PC-3 (cell line): ENCODE data around the gene HECTD2. TPM values are rescaled to one million over a fixed set of nuclear protein-coding genes. Genes with fewer than 3 reads are reported as not detected.

Experiments
- ATAC-seq: fragments of 200-7000 bp; cut with Tn5 transposase; 2 replicates; pipeline ENCODE4 v1.9.1; 2020; ENCODE audit warnings: mild to moderate bottlenecking, moderate library complexity
- BruUV-seq: library from RNA; stranded (reverse); fragments of 400-500 nt; replicated peaks from 2 replicates; lab custom pipeline; 2021; lab: Mats Ljungman, UMichigan
- CTCF ChIA-PET: fragments of 300-600 bp; sonication (Branson Sonifier 250); formaldehyde crosslinking; loops from one replicate; lab custom pipeline; 2022; ENCODE audit warnings: antibody characterized with exemption; lab: Charles Lee
- POLR2A ChIA-PET: fragments of 300-600 bp; sonication (Branson Sonifier 250); formaldehyde crosslinking; loops from one replicate; lab custom pipeline; 2022; ENCODE audit warnings: antibody characterized with exemption; ENCODE audit not compliant: unreplicated experiment; lab: Charles Lee
- DNase-seq: peaks from one replicate; pipeline ENCODE4 v3.0.0-alpha.2; 2015
- H2AFZ ChIP-seq: fragments of 300-600 bp; sonication (generic); 2 replicates; pipeline ENCODE4 v1.6.0; 2016; ENCODE audit warnings: antibody characterized with exemption, low read length
- H3F3A ChIP-seq: fragments of 300-600 bp; sonication (generic); one replicate; pipeline ENCODE4 v1.6.0; 2017; ENCODE audit warnings: antibody characterized with exemption, low read length, control low read depth, mild to moderate bottlenecking; ENCODE audit not compliant: unreplicated experiment
- H3K27ac ChIP-seq: fragments of 300-600 bp; sonication (generic); 2 replicates; pipeline ENCODE4 v1.5.1; 2016; ENCODE audit warnings: mild to moderate bottlenecking, low read length
- H3K27me3 ChIP-seq: fragments of 300-600 bp; sonication (generic); 2 replicates; pipeline ENCODE4 v1.6.1; 2016; ENCODE audit warnings: low read length, mixed read lengths
- H3K36me3 ChIP-seq: fragments of 300-600 bp; sonication (generic); 2 replicates; pipeline ENCODE4 v1.6.1; 2016; ENCODE audit warnings: low read depth, mixed run types, low read length, mixed read lengths
- H3K4me1 ChIP-seq: fragments of 300-600 bp; sonication (generic); 2 replicates; pipeline ENCODE4 v1.5.1; 2016; ENCODE audit warnings: low read length; ENCODE audit not compliant: insufficient read depth
- H3K4me2 ChIP-seq: fragments of 300-600 bp; sonication (generic); 2 replicates; pipeline ENCODE4 v1.6.0; 2016; ENCODE audit warnings: low read length
- H3K4me3 ChIP-seq: fragments of 300-600 bp; sonication (generic); 2 replicates; pipeline ENCODE4 v1.5.1; 2016; ENCODE audit warnings: mild to moderate bottlenecking, low read length, mixed read lengths
- H3K79me2 ChIP-seq: fragments of 300-600 bp; sonication (generic); 2 replicates; pipeline ENCODE4 v1.6.1; 2017; ENCODE audit warnings: low read length, mixed read lengths
- H3K9ac ChIP-seq: fragments of 300-600 bp; sonication (generic); 2 replicates; pipeline ENCODE4 v1.6.0; 2016; ENCODE audit warnings: mild to moderate bottlenecking, low read length
- H3K9me2 ChIP-seq: fragments of 300-600 bp; sonication (generic); replicated peaks from 2 replicates; pipeline ENCODE4 v1.6.1; 2016; ENCODE audit warnings: mixed run types, low read length, mixed read lengths
- H3K9me3 ChIP-seq: fragments of 300-600 bp; sonication (generic); 2 replicates; pipeline ENCODE4 v1.6.1; 2016; ENCODE audit warnings: low read length, mixed read lengths
- H4K20me1 ChIP-seq: fragments of 300-600 bp; sonication (generic); 2 replicates; pipeline ENCODE4 v1.6.1; 2016; ENCODE audit warnings: low read length, mixed read lengths
- CTCF ChIP-seq: fragments of 300-600 bp; sonication (generic); conservative IDR thresholded peaks from 2 replicates; pipeline ENCODE4 v1.5.1; 2017; ENCODE audit warnings: antibody characterized with exemption, low read depth, mild to moderate bottlenecking, low read length
- EZH2 ChIP-seq: fragments of 300-600 bp; sonication (generic); IDR thresholded peaks from one replicate; pipeline ENCODE4 v1.6.1; 2017; ENCODE audit warnings: antibody characterized with exemption, mild to moderate bottlenecking, low read length; ENCODE audit not compliant: unreplicated experiment
- EZH2phosphoT487 ChIP-seq: fragments of 300-600 bp; sonication (generic); IDR thresholded peaks from 2 replicates; pipeline ENCODE4 v1.6.1; 2018; ENCODE audit warnings: mild to moderate bottlenecking, antibody characterized with exemption, low read length, borderline replicate concordance
- intact Hi-C: fragments of 100-400 bp; cut with micrococcal nuclease; formaldehyde crosslinking; loops from 2 replicates; pipeline ENCODE4 v1.9.0; 2023
- total RNA-seq: library from RNA; depleted of rRNA; stranded (reverse); fragments of >200 nt; gene quantifications from 2 replicates; pipeline ENCODE4 v1.2.3, GENCODE V29; 2014

Gene HECTD2
- total RNA-seq, 1 experiment from 2014 or later: 2.9 TPM

DNA sequence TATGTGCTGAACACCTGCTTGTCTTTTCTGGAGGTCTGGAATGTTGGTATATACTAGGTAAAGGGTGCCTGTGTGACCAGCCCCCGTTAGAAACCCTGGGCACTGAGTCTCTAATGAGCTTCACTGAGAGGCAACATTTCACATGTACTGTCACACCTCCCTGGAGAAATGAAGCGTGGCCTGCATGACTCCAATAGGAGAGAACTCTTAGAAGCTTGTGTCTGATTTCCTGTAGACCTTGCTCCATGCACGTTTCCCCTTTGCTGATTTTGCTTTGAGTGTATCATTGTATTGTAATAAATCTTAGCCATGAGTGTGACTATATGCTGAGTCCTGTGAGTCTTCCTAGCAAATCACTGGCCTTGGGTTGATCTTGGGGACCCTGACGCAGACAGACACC is 139.9 kb downstream of the HECTD2 start:
- H3K9me3 ChIP-seq: no peaks in the 10 kb centered on the region
- no peaks in the 10 kb centered on the region for H3F3A ChIP-seq
- H3K27ac ChIP-seq: no peak overlapping the region
- H4K20me1 ChIP-seq: no peaks in the 10 kb centered on the region
- ChIA-PET CTCF (no interaction called here), POLR2A (no interaction called here)
- DNase-seq (no peak), ATAC-seq (no peak)
- no peaks in the 10 kb centered on the region for H3K79me2 ChIP-seq
- no peak overlapping the region for H3K4me2 ChIP-seq
- no peaks in the 10 kb centered on the region for H3K9me2 ChIP-seq
- BruUV-seq: no TSS peak
- H3K9ac ChIP-seq: no peak overlapping the region
- H3K4me1 ChIP-seq: no peaks in the 10 kb centered on the region
- intact Hi-C loops: loop anchor here (5.0 kb wide), 2 partner anchors 143 to 197 kb away; no protein-coding TSS in a partner anchor
- no peak overlapping the region for H2AFZ ChIP-seq
- no peaks in the 10 kb centered on the region for H3K27me3 ChIP-seq
- TF ChIP-seq EZH2: no peak
- TF ChIP-seq EZH2phosphoT487: no peak
- TF ChIP-seq CTCF: no peak
- H3K4me3 ChIP-seq: no peak overlapping the region
- no peaks in the 10 kb centered on the region for H3K36me3 ChIP-seq

DNA sequence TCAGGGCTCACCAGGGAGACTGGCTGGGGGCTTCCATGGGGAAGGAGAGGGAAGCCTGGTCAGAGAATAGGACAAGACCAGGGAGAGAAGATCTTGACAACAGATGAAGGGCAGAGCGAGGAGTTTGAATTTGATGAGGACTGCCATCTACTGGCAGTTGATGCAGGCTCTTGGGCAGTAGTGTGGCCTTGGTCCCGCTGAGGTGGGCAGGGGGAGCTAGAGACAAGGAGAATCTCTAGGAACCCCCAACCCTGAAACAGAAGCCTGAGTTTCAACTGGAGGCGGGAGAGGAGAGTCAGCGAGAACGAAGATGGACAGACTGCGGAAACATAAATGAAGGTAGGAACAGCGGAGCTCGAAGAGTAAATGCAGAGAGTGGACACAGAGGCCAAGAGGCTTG is 141.7 kb downstream of the HECTD2 start:
- ChIA-PET CTCF (interaction anchor here (0.5 to 0.9 kb wide), 3 partner anchors 80 to 253 kb away, joined by 3 to 6 read pairs (median 5); no protein-coding TSS in a partner anchor), POLR2A (no interaction called here)
- Histone ChIP-seq H3K9me2 (no peaks in the 10 kb centered on the region), H2AFZ (no peak overlapping the region), H3K27ac (no peak overlapping the region), H3F3A (no peaks in the 10 kb centered on the region), H3K4me2 (no peak overlapping the region), H3K79me2 (no peaks in the 10 kb centered on the region), H3K9me3 (no peaks in the 10 kb centered on the region), H3K36me3 (no peaks in the 10 kb centered on the region), H3K27me3 (no peaks in the 10 kb centered on the region), H4K20me1 (no peaks in the 10 kb centered on the region), H3K4me3 (no peak overlapping the region), H3K4me1 (0 out of 2 replicates have a peak, but pooled peaks cover 4% of the 10 kb centered on the region), H3K9ac (no peak overlapping the region)
- ATAC-seq (peak; percentile 90), DNase-seq (peak; percentile 40)
- TF ChIP-seq EZH2 (no peak), CTCF (peak; percentile 78)
- BruUV-seq: no TSS peak
- intact Hi-C loops: loop anchor here (1.0 to 5.0 kb wide), 5 partner anchors 59 to 195 kb away; no protein-coding TSS in a partner anchor

GRCh38 chr10:91552274-91553095 is 142.3 kb downstream of the HECTD2 start:
- POLR2A ChIA-PET: no interaction called here
- no peaks in the 10 kb centered on the region for H3K9me2 ChIP-seq
- TF ChIP-seq EZH2phosphoT487: no peak
- TF ChIP-seq CTCF: peak; percentile 54
- H3K4me1 ChIP-seq: 0 out of 2 replicates have a peak, but pooled peaks cover 4% of the 10 kb centered on the region
- H3K27me3 ChIP-seq: no peaks in the 10 kb centered on the region
- H3K79me2 ChIP-seq: no peaks in the 10 kb centered on the region
- peak; percentile 25 for DNase-seq
- no peaks in the 10 kb centered on the region for H3K36me3 ChIP-seq
- H2AFZ ChIP-seq: no peak overlapping the region
- no peaks in the 10 kb centered on the region for H4K20me1 ChIP-seq
- no peaks in the 10 kb centered on the region for H3K9me3 ChIP-seq
- H3K4me2 ChIP-seq: no peak overlapping the region
- ATAC-seq: peak; percentile 72
- no peak overlapping the region for H3K27ac ChIP-seq
- H3F3A ChIP-seq: no peaks in the 10 kb centered on the region
- intact Hi-C loops: loop anchor here (1.0 to 5.0 kb wide), 4 partner anchors 60 to 195 kb away; no protein-coding TSS in a partner anchor
- H3K9ac ChIP-seq: no peak overlapping the region
- CTCF ChIA-PET: interaction anchor here (0.5 to 0.9 kb wide), 4 partner anchors 80 to 254 kb away, joined by 3 to 6 read pairs (median 5); no protein-coding TSS in a partner anchor
- BruUV-seq: no TSS peak
- no peak overlapping the region for H3K4me3 ChIP-seq
